Activated B cell treated with CpG ODN at 0.5 μM for 24 hours (primary cell): ENCODE measurements around the gene ZNF189. TPM values are rescaled to one million over a fixed set of nuclear protein-coding genes. Genes with fewer than 3 reads are reported as not detected.

Source experiments
- ATAC-seq: fragments of 200-7000 bp; cut with Tn5 transposase; one replicate; pipeline ENCODE4 v1.10.0; 2021; ENCODE audit warnings: low read depth, mild to moderate bottlenecking, moderate library complexity
- CTCF ChIA-PET: fragments of 350-600 bp; sonication (Branson Sonifier 250); formaldehyde crosslinking; loops from one replicate; lab custom pipeline; 2021; ENCODE audit warnings: antibody characterized with exemption; lab: Charles Lee
- POLR2A ChIA-PET: fragments of 350-600 bp; sonication (Branson Sonifier 250); formaldehyde crosslinking; loops from one replicate; lab custom pipeline; 2021; ENCODE audit warnings: antibody characterized with exemption; lab: Charles Lee
- DNase-seq: peaks from one replicate; pipeline ENCODE4 v3.0.0; 2022
- H3K27ac Mint-ChIP-seq: one replicate; pipeline ENCODE4 v1.8.0; 2020; ENCODE audit warnings: mixed read lengths
- H3K27me3 Mint-ChIP-seq: one replicate; pipeline ENCODE4 v1.8.0; 2021; ENCODE audit warnings: mixed read lengths
- H3K36me3 Mint-ChIP-seq: one replicate; pipeline ENCODE4 v1.8.0; 2021; ENCODE audit warnings: low read depth, mixed read lengths
- H3K4me1 Mint-ChIP-seq: one replicate; pipeline ENCODE4 v1.8.0; 2021; ENCODE audit warnings: mixed read lengths
- H3K4me3 Mint-ChIP-seq: one replicate; pipeline ENCODE4 v1.8.0; 2020; ENCODE audit warnings: mild to moderate bottlenecking, mixed read lengths
- H3K9me3 Mint-ChIP-seq: one replicate; pipeline ENCODE4 v1.8.0; 2020; ENCODE audit warnings: mixed read lengths
- intact Hi-C: fragments of 100-400 bp; cut with micrococcal nuclease; formaldehyde crosslinking; loops from one replicate; pipeline ENCODE4 v1.15.1; 2024
- total RNA-seq: library from RNA; stranded (reverse); gene quantifications from 2 replicates; pipeline ENCODE4 v1.2.3, GENCODE V29; 2022
- TF ChIP-seq, protein P1 (sequence below): fragments of 200-600 bp; IDR thresholded peaks from one replicate; pipeline ENCODE4 v1.8.0; 2022; ENCODE audit warnings: antibody characterized with exemption, mild to moderate bottlenecking

The ZNF189 gene
- total RNA-seq, 1 donor from 2014 or later, result 21.1 TPM

DNA sequence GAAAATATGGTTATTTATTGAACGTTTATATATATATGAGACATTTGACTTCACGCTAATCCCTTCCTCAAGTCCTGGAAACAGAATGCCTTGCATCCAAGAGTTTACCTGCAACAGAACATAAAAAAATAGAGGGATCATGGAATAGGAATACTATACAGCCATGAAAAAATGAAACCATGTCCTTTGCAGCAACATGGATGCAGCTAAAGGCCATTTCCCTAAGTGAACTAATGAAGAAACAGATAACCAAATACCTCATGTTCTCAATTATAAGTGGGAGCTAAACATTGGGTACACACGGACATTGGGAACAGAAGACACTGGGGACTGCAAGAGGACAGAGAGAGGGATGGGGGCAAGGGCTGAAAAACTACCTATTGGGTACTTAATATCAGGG is 26.8 kb upstream of the ZNF189 start:
- TF ChIP-seq, protein P1, sequence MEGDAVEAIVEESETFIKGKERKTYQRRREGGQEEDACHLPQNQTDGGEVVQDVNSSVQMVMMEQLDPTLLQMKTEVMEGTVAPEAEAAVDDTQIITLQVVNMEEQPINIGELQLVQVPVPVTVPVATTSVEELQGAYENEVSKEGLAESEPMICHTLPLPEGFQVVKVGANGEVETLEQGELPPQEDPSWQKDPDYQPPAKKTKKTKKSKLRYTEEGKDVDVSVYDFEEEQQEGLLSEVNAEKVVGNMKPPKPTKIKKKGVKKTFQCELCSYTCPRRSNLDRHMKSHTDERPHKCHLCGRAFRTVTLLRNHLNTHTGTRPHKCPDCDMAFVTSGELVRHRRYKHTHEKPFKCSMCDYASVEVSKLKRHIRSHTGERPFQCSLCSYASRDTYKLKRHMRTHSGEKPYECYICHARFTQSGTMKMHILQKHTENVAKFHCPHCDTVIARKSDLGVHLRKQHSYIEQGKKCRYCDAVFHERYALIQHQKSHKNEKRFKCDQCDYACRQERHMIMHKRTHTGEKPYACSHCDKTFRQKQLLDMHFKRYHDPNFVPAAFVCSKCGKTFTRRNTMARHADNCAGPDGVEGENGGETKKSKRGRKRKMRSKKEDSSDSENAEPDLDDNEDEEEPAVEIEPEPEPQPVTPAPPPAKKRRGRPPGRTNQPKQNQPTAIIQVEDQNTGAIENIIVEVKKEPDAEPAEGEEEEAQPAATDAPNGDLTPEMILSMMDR, result no peak
- POLR2A ChIA-PET, result no interaction called here
- peaks cover 8% of the 10 kb centered on the region for H3K27me3 Mint-ChIP-seq
- intact Hi-C loops, result no loop called here
- CTCF ChIA-PET, result no interaction called here
- no peaks in the 10 kb centered on the region for H3K9me3 Mint-ChIP-seq
- no peak overlapping the region for H3K27ac Mint-ChIP-seq
- no peak overlapping the region for H3K4me3 Mint-ChIP-seq
- H3K36me3 Mint-ChIP-seq, result no peaks in the 10 kb centered on the region
- DNase-seq (no peak), ATAC-seq (no peak)
- no peaks in the 10 kb centered on the region for H3K4me1 Mint-ChIP-seq

DNA sequence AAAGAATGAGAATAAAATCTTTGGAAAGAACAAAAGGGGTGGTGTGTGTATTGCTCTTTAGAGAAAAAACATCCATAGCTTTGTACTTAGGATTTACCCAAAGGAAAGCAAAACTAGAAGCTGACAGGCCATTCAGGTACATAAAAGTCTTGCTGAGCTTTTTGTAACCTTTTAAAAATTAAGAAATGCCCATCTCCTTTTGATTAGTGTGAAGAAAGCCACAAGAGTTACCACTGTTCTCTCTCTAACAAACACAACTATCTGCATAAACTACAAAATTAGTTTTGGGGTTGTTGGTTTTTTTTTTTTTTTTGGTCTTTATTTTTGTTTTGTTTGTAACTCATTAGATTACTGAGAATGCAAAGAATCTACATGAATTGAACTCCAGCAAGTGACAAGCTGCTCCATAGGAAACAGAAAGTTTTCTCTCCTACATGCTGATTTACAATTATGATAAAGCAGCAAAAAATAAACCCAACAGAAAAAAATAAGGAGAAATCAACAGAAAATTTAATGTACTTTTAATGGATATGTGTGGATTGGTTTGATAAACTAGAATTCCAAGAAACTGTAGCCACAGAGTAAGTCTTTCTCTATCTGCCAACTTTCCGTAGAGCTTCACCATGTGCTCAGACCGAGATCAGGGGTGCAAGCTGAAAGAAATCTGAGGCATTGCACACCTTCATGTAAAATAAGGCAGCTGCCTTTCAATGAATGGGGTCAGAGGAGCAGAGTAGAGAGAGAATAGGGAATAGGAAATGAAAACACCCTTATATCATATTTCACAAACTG is 26.1 kb upstream of the ZNF189 start:
- H3K9me3 Mint-ChIP-seq, result peaks cover under 1% of the 10 kb centered on the region
- intact Hi-C loops, result no loop called here
- no peaks in the 10 kb centered on the region for H3K36me3 Mint-ChIP-seq
- DNase-seq (no peak), ATAC-seq (no peak)
- H3K27ac Mint-ChIP-seq, result no peak overlapping the region
- CTCF ChIA-PET, result no interaction called here
- no peak overlapping the region for H3K4me3 Mint-ChIP-seq
- POLR2A ChIA-PET, result no interaction called here
- no peaks in the 10 kb centered on the region for H3K4me1 Mint-ChIP-seq
- peaks cover 9% of the 10 kb centered on the region for H3K27me3 Mint-ChIP-seq
- TF ChIP-seq, protein P1, result no peak

DNA sequence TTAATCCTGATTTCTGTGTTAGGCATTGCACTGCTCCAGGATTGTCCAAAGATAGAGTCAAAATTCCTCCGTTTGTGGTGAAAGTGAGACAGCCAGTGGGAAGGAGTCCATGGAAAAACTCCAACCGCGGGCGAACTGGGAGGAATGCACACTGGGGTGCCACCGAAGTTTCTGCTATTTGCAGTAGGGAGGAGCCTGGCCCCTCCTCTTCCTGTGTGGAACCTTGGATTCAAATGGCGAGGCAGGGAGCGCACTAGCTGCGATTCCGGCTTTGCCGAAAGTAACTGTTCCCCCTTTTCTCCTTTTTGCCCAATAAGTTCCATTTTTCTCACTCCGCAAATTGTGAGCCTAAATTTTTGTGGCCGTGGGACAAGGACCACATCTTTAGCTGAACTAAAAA is 23.1 kb upstream of the ZNF189 start:
- CTCF ChIA-PET, result no interaction called here
- Mint-ChIP-seq H3K27me3 (peaks cover 10% of the 10 kb centered on the region), H3K4me3 (no peak overlapping the region), H3K9me3 (peaks cover 5% of the 10 kb centered on the region), H3K4me1 (no peaks in the 10 kb centered on the region), H3K27ac (no peak overlapping the region), H3K36me3 (no peaks in the 10 kb centered on the region)
- ATAC-seq, result no peak
- intact Hi-C loops, result no loop called here
- DNase-seq, result no peak
- POLR2A ChIA-PET, result no interaction called here
- TF ChIP-seq, protein P1, result no peak

DNA sequence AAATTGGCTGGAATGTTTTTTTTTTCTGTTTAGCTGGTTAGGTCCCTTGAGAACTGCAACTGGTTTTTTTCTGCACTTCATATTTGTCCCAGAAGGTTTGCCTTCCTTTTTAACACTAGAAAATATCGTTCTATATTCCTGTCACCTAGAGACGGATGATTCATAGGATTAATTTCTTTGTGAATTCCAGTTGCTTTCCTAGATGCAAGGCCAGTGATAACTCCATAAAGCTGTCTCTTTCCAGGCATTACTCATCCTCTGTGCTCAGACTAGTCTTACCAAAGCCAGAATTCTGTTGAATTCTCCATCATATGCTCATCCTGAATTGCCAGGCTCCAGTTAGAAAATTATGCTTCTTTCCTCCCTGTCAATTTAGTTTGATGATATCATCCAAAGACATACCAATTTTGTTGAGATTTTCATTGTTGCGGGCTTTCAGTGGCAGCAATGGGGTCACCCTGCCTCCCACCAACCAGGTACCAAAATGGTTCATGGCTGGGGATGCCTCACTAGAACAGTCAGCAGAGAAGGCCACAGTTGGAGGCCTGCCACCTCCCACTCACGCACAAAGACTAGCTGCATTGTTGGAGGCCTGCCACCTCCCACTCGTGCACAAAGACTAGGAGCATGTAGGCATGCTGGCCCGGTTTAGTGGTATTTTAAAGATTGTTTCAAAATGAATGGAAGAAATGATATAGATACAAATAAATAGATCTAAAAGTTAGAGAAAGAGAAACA is 22.4 kb upstream of the ZNF189 start:
- Mint-ChIP-seq H3K27ac (no peak overlapping the region), H3K36me3 (no peaks in the 10 kb centered on the region), H3K4me3 (no peak overlapping the region), H3K9me3 (peaks cover 5% of the 10 kb centered on the region), H3K27me3 (peaks cover 8% of the 10 kb centered on the region), H3K4me1 (no peaks in the 10 kb centered on the region)
- ATAC-seq, result no peak
- intact Hi-C loops, result no loop called here
- ChIA-PET CTCF (interaction anchor here (1.4 kb wide), 1 partner anchor 11 kb away, joined by 6 read pairs; no protein-coding TSS in a partner anchor), POLR2A (no interaction called here)
- DNase-seq, result no peak
- TF ChIP-seq, protein P1, result no peak

DNA sequence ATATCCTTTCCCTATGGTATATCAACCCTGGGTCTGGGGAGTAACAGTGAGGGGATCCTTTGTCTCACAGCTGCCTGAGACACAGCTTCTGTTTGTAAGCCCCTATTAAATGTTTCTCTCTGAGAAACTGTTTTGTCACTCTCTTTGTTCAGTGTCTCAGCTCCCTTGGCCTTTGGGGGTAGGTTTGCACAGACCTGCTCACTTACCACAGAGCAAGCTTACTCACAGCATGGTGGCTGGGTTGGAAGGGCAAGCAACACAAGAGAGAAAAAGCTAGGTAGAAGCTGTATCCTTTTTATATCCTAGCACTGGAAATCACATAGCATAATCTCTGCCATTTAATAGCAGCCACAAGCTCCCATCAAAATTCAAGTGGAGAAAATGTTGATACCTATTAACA is 18.4 kb upstream of the ZNF189 start:
- Mint-ChIP-seq H3K9me3 (peaks cover 14% of the 10 kb centered on the region), H3K27me3 (peaks cover 8% of the 10 kb centered on the region), H3K27ac (no peak overlapping the region), H3K4me1 (no peaks in the 10 kb centered on the region), H3K36me3 (peaks cover 6% of the 10 kb centered on the region), H3K4me3 (no peak overlapping the region)
- ChIA-PET CTCF (no interaction called here), POLR2A (no interaction called here)
- DNase-seq, result no peak
- TF ChIP-seq, protein P1, result no peak
- intact Hi-C loops, result no loop called here
- ATAC-seq, result no peak
